ENCODE results near the gene FAF1. TPM values are rescaled to one million over a fixed set of nuclear protein-coding genes. Genes with fewer than 3 reads are reported as not detected.
A peak's percentile ranks its signal among the peaks of the same experiment; 100 is the strongest.

Gene FAF1
- total and polyA plus RNA-seq, 9 of the 15 experiments (the other 6 are each of a cell fraction or from before 2014, with no cell fraction given): 48.7 to 225 (median 118) TPM

GRCh38 chr1:50959303-50959912 is 659 bp downstream of the FAF1 start (continued):
- TF ChIP-seq, protein P1, sequence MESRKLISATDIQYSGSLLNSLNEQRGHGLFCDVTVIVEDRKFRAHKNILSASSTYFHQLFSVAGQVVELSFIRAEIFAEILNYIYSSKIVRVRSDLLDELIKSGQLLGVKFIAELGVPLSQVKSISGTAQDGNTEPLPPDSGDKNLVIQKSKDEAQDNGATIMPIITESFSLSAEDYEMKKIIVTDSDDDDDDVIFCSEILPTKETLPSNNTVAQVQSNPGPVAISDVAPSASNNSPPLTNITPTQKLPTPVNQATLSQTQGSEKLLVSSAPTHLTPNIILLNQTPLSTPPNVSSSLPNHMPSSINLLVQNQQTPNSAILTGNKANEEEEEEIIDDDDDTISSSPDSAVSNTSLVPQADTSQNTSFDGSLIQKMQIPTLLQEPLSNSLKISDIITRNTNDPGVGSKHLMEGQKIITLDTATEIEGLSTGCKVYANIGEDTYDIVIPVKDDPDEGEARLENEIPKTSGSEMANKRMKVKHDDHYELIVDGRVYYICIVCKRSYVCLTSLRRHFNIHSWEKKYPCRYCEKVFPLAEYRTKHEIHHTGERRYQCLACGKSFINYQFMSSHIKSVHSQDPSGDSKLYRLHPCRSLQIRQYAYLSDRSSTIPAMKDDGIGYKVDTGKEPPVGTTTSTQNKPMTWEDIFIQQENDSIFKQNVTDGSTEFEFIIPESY (CRISPR knock-in tag; IDR thresholded peaks at IDR 0.05): no peak
- TF ChIP-seq SAFB2 (IDR thresholded peaks at IDR 0.05; ENCODE audit: borderline replicate concordance, low read depth, low read length, severe bottlenecking) (no peak), ETV6 (IDR thresholded peaks at IDR 0.05; ENCODE audit: borderline replicate concordance in 1 of 2, low read depth in 2 of 2, low read length in 1 of 2) (no peak), ETV6 (CRISPR knock-in tag; IDR thresholded peaks at IDR 0.05; ENCODE audit: borderline replicate concordance) (no peak), SMC3 (conservative IDR thresholded peaks at IDR 0.05; ENCODE audit: insufficient read depth, low read depth, low read length) (0 out of 2 replicates have a peak, but pooled peaks have one; percentile 7), PPARD (CRISPR knock-in tag; IDR thresholded peaks at IDR 0.05) (no peak), CBX8 (IDR thresholded peaks at IDR 0.05; ENCODE audit: borderline replicate concordance, extremely low read depth, low read depth, low read length, poor library complexity, severe bottlenecking) (no peak), NRF1 (conservative IDR thresholded peaks at IDR 0.05 in 1 of 2, IDR thresholded peaks at IDR 0.05 in 1 of 2) (no peak), CC2D1A (IDR thresholded peaks at IDR 0.05) (peak; percentile 52; the same call in 1 of the 2 replicates), NCOA6 (IDR thresholded peaks at IDR 0.05) (no peak; the same call in 1 of the 2 replicates), ZNF431 (CRISPR knock-in tag; IDR thresholded peaks at IDR 0.05) (no peak; the same call in 1 of the 2 replicates), ZNF407 (IDR thresholded peaks at IDR 0.05; ENCODE audit: low read depth) (peak; percentile 65; the same call in 1 of the 2 replicates)
- TF ChIP-seq, protein P2, sequence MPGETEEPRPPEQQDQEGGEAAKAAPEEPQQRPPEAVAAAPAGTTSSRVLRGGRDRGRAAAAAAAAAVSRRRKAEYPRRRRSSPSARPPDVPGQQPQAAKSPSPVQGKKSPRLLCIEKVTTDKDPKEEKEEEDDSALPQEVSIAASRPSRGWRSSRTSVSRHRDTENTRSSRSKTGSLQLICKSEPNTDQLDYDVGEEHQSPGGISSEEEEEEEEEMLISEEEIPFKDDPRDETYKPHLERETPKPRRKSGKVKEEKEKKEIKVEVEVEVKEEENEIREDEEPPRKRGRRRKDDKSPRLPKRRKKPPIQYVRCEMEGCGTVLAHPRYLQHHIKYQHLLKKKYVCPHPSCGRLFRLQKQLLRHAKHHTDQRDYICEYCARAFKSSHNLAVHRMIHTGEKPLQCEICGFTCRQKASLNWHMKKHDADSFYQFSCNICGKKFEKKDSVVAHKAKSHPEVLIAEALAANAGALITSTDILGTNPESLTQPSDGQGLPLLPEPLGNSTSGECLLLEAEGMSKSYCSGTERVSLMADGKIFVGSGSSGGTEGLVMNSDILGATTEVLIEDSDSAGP (CRISPR knock-in tag; IDR thresholded peaks at IDR 0.05): no peak
- TF ChIP-seq, protein P3, sequence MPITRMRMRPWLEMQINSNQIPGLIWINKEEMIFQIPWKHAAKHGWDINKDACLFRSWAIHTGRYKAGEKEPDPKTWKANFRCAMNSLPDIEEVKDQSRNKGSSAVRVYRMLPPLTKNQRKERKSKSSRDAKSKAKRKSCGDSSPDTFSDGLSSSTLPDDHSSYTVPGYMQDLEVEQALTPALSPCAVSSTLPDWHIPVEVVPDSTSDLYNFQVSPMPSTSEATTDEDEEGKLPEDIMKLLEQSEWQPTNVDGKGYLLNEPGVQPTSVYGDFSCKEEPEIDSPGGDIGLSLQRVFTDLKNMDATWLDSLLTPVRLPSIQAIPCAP (CRISPR knock-in tag; IDR thresholded peaks at IDR 0.05; ENCODE audit: borderline replicate concordance): no peak

Data from K562 (cell line).